T-helper 1 cell (primary cell): ENCODE data around the gene AGBL4.

ENCODE experiments used
- DNase-seq, 5 donors: peaks; one replicate each; pipeline ENCODE4 v3.0.0-alpha.2; 2012 to 2020

AGBL4 gene

DNA sequence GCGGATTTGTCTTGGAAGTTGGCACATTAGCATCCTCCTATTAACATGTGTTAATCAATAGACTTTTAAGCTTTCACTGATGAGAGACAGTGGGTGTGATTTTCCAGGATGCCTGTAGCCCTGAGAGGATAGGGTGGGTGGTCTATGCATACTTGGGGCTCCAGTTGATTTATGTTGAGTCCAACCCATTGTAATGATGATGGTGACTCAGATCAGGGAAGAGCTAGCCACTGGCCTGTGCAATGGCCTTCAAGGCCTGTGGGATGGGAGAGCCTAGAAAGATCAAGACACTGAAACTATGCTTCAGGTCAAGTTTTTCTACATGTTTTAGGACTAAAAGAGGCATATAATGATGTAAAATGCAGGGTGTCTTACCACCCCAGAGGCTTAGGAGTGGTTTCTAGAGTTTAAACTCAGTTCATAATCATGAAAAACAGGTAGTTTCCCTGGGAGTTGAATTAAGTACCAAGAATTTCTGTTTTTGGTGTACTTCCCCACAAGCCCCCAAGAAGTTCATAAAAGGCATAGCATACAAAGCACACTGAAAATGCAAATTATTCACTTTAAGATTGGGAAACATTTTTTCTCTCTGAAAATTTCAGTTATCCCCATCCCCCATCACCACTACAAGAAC lies 1267.0 kb downstream of the AGBL4 start:
- no peak for DNase-seq

DNA sequence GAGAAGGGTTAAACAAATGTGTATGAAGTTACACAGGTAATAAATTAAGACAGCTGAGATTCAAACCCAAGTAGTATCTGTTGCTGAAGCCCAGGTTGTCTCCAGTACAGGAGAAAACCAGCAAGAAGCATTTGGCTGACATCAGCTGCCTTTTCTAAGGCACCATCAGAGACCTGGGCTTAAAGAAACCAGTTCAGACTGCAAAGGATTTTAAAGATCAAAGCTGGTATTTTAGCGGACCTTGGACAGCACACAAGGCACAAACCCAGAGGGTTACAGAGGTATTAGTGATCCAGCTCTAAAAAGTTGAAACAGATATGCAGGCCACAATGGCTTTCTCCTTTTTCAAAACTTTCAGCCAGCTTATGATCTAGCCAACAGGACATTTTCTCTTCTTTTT lies 1270.5 kb downstream of the AGBL4 start:
- no peak for DNase-seq

GRCh38 chr1:48750109-48750508 lies 1273.6 kb downstream of the AGBL4 start:
- DNase-seq = no peak

DNA sequence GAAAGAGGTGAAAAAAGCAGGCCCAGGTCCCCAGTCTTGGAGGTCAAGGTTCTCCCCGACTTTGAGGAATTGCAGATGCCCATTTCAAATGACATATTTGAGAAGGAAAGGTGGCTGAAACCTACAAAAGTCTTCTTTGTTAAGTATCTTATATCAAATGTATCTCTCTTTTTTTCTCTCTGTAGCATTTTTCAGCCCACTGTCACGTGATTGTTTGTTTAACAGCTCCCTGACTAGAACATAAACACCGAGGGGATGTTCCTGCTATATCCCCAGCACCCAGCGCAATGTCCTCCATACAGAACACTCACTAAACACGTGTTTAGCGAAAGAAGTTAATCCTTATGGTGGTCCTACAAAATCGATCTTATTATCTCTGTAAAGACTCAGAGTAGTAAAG lies 1274.7 kb downstream of the AGBL4 start:
- no peak for DNase-seq

- no peak for DNase-seq
Measured at GRCh38 chr1:48746906-48747305, 1276.8 kb downstream of the AGBL4 start.

- no peak for DNase-seq
Measured at GRCh38 chr1:48744032-48744431, 1279.7 kb downstream of the AGBL4 start.

DNA sequence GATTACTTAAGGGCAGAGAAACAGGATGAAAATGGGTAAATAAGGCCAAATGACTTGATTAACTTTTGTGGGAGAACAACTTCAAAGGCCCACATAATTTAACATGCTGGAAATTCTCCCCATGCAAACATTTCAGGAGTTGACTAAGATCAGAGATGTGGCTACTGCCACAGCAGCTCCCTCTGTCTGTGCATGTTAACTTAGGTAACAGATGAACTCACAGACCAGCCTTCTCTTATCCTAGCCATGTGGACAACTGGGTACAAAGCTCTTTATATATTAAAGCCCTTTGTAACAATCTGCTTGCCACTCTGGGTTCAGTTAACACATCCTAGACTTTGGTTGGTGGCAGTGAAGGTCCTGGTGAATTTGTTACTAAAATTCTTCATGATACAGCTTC lies 1280.3 kb downstream of the AGBL4 start:
- DNase-seq = no peak

GRCh38 chr1:48741380-48741779 lies 1282.4 kb downstream of the AGBL4 start:
- no peak for DNase-seq

DNA sequence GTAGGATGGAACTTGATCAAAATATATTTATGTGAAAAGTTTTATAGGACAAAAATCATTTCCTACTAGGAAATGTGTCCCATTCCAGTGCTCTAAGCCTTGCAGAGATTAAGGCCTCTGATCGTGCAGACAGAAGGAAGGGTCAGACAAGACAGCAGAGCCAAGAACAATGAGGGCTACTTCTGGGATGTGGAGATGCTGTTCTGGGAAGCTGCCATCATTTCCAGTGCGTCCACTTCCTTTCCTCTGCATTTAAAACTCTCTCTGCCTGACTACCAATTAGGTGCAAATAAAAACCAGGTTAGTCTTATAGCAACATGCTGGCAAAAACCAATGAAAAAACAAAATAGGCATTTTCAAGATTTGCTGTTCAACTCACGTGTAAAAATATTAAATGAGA lies 1283.1 kb downstream of the AGBL4 start:
- DNase-seq = no peak

GRCh38 chr1:48739091-48739490 lies 1284.7 kb downstream of the AGBL4 start:
- no peak for DNase-seq

- DNase-seq = no peak
Measured at GRCh38 chr1:48738356-48738755, 1285.4 kb downstream of the AGBL4 start.

GRCh38 chr1:48735796-48736195 lies 1288.0 kb downstream of the AGBL4 start:
- DNase-seq = no peak

DNA sequence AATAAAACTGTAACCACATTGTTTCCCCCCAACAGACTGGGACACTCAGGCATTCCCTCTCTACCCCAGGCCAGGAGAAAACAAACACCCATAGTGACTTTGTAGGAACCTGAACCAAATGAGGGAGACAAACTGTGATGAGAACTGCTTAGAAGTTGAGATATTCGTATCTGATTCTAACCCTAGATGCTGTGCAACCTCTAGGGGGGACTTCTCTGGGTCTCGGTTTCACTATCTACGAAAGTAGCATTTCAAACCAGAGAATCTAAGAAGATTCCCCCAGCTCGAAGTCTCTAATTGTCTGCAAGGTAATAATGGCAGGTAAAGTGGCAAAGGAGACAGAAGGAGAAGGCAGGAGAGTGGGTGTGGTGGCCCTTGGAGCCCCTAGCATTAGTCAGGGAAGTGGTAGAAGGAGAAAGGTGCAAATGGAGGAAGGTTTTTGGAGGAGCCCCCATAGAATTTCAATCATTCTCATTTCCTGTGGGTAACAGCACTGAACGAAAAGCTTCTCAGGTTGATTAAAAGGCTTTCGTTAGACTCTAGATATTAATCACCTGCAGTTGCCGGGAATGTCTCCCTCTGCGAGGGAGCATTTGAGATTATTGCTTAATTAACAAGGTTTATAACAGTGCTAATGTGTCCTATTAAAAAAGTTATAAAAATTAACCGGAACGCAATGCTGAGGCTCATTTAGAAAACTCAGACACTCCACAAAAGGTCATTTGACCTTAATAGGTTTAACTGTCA lies 1293.4 kb downstream of the AGBL4 start:
- DNase-seq = no peak

DNA sequence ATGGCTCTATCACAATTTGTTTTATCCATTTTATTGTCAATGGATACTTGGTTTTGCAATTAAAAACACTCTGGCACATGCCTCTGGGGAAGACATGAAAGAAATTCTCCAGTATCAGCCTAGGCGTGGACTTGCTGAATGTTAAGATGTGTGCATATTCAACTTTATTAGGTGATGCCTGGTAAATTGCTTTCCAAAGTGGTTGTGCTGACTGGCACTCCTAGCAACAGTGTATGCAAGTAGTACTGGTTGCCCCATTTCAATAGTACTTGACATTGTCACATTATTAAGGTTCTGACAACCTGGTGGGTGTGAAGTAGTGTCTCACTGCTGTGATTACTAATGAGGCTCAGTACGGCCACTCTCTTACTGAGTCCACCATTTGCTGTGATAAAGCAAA lies 1295.2 kb downstream of the AGBL4 start:
- DNase-seq = no peak

- DNase-seq = no peak
Measured at GRCh38 chr1:48726557-48727215, 1297.1 kb downstream of the AGBL4 start.

DNA sequence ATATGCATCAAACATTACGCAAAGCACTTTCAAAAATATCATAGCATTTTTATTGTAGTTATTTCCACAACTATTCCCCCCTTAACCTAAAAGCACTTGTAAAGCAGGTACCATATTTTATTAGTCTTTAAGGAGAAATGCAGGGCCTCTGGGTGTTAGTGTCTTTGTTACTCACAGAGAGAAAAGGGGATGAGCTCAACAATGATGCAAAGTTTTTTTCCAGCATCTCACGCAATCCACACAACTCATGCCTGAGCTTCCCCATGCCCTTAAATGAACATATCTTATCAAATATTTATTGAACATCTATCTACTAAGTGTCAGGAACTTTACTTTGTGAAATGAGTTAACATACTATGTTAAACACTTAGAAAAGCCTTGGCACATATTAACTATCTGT lies 1297.6 kb downstream of the AGBL4 start:
- DNase-seq = no peak

DNA sequence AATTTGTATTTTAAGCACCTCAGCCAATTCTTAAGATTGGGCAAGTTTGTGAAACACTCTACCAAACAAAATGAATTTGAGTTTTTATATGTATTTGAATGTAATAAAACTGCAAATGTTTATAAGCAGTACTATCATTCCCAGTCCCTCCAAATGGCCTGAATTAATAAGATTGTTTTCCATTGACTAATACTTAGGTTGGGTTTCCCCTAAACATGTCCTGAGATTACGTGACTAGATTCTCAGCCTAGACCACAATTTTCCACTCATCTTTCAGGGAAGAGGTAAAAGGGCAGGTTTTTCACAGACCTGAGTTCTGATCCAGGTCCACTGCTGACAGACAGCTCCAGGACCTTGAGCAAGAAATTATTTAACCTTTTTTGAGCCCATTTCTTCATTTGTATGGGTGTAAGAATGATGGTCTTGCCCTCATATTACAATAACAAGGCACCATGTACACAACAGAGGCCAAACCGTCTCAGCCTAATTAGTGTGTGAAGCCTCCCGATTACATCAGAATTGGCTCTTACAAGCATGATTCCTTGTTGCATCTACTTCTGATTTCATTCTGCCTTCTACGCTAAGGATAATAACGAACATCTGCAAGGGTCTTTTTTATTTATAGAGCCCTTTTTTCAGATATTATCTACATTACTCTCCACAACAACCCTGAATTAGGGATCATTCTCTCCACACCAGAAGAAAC lies 1298.3 kb downstream of the AGBL4 start:
- no peak for DNase-seq

DNA sequence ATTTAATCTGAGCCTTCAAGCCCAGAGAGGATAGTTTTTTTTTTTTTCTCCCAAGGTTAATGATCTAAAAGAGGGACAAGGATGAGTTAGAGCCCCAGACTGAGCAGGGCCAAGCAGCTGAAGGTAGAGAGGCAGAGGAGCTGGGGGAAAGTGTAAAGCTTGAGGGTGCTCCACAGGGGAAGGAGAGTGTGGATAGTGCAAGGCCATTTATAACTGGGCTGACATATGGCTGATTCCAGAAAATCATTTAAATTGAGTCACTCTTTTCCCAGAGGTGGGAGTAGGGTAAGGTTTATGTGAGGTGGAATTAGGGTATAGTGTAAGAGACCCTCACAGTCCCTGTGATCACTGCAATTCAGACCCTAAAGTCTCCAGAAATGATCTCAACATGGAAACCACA lies 1302.8 kb downstream of the AGBL4 start:
- no peak for DNase-seq

DNA sequence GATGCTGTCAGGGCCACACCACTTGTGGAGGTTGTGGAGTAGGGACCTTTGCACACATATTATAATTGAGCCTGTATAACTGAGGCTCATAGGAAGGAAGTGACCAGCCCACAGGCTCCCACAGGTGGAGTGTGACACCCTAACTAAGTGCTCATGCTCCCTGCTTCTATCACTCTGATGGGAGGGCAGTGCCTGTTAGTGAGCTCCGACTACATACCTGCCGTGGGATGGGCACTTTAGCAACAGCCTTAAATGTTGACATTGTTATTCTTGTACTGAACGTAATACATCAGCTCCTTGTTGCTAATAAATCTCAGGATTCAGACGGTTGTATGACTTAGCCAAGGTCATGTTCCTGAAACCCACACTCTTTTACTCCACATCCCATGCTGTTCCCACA lies 1305.0 kb downstream of the AGBL4 start:
- DNase-seq = no peak

GRCh38 chr1:48718116-48718630 lies 1305.6 kb downstream of the AGBL4 start:
- no peak for DNase-seq

GRCh38 chr1:48717082-48717481 lies 1306.7 kb downstream of the AGBL4 start:
- no peak for DNase-seq

DNA sequence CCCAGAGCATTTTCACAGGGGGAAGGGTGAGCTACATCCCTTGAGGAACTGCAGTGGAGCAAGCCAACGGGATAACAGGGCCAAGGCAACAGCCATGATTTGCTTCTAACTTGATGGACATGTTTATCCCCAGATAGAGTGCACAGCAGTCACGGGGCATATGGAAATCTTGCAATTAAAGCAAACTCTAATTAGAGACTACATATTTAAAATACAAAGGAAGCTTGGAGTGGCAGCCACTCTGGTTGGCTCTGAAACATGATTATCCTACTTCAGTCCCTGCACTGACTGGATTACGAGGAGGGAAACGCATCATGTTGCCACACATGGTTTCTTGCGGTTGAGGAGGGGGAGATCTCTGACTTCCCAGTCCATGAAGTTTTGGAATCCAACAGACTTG lies 1307.8 kb downstream of the AGBL4 start:
- DNase-seq = no peak

DNA sequence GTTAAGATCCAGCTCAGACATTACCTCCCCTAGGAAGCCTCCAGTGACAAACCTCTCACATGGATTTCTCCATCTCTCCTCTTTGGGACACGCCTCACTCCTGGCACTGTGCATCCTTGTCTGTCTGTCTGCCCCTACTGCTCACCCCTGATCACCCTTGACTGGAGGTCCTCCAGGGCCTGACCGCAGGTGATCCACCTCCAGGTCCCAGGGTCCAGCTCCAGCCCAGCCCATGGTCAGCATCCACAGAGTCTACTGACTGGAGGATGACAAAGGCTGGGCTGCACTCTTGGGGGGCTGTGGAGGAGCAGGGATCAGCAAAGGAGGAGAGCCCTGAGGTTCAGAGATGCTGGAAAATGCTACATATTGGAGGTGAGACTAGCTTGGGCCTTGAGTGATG lies 1312.8 kb downstream of the AGBL4 start:
- DNase-seq = no peak
